B cell (primary cell): ENCODE measurements around the gene PRELID3B. TPM values are rescaled to one million over a fixed set of nuclear protein-coding genes. Genes with fewer than 3 reads are reported as not detected.

Experiments used
- ATAC-seq: fragments of 200-7000 bp; cut with Tn5 transposase; one replicate; pipeline ENCODE4 v1.10.0; 2021; ENCODE audit warnings: low read depth, mild to moderate bottlenecking, moderate number of reproducible peaks, moderate library complexity
- CTCF ChIA-PET: fragments of 350-600 bp; sonication (Branson Sonifier 250); formaldehyde crosslinking; loops from one replicate; lab custom pipeline; 2021; ENCODE audit warnings: antibody characterized with exemption, inconsistent platforms; lab: Charles Lee
- POLR2A ChIA-PET: fragments of 350-600 bp; sonication (Branson Sonifier 250); formaldehyde crosslinking; loops from one replicate; lab custom pipeline; 2021; ENCODE audit warnings: antibody characterized with exemption; lab: Charles Lee
- DNase-seq: peaks from one replicate; pipeline ENCODE4 v3.0.0; 2013
- H2AFZ ChIP-seq: 2 replicates; pipeline ENCODE4 v1.6.1; 2012; ENCODE audit warnings: mild to moderate bottlenecking, low read depth, low read length; ENCODE audit not compliant: insufficient read depth, poor library complexity, severe bottlenecking
- H3K27ac ChIP-seq, 2 donors: 1 replicate in 1 of 2; 2 replicates in 1 of 2; pipeline ENCODE4 v1.5.1; 2012 to 2013; ENCODE audit warnings: low read length in 2 of 2, mild to moderate bottlenecking in 2 of 2, moderate library complexity in 1 of 2
- H3K27me3 ChIP-seq, 4 experiments: fragments of 200-600 bp in 1 of 4; sonication (generic) in 1 of 4; replicated peaks in 1 of 4; 1 replicate in 2 of 4; 2 replicates in 2 of 4; pipeline versions ENCODE4 v1.6.1 to v1.7.0; 2013 to 2016; ENCODE audit warnings: low read length in 3 of 4, mild to moderate bottlenecking in 2 of 4, mixed read lengths in 1 of 4, moderate library complexity in 1 of 4; ENCODE audit not compliant: insufficient read depth in 4 of 4, control insufficient read depth in 3 of 4; ENCODE audit errors: control extremely low read depth in 1 of 4
- H3K36me3 ChIP-seq, 2 experiments: replicated peaks in 1 of 2; 1 replicate in 1 of 2; 2 replicates in 1 of 2; pipeline versions ENCODE4 v1.6.1 to v1.7.1; 2013; ENCODE audit warnings: low read length in 1 of 2; ENCODE audit not compliant: insufficient read depth in 2 of 2, control insufficient read depth in 1 of 2; ENCODE audit errors: control extremely low read depth in 1 of 2, extremely low read depth in 1 of 2
- H3K4me1 ChIP-seq, 2 donors: fragments of 200-600 bp in 1 of 2; sonication (generic) in 1 of 2; 1 replicate in 1 of 2; 2 replicates in 1 of 2; pipeline versions ENCODE4 v1.5.1 to v1.6.1; 2013 to 2017; ENCODE audit warnings: low read length in 2 of 2; ENCODE audit not compliant: control insufficient read depth in 2 of 2, insufficient read depth in 2 of 2
- H3K4me2 ChIP-seq: replicated peaks from 2 replicates; pipeline ENCODE3; 2012; ENCODE audit warnings: mild to moderate bottlenecking, low read depth, low read length; ENCODE audit not compliant: poor library complexity, severe bottlenecking
- H3K4me3 ChIP-seq, 5 experiments: fragments of 200-600 bp in 1 of 5; sonication (generic) in 1 of 5; 1 replicate in 3 of 5; 2 replicates in 2 of 5; pipeline versions ENCODE4 v1.5.1 to v1.7.0; 2011 to 2016; ENCODE audit warnings: low read length in 4 of 5, mild to moderate bottlenecking in 4 of 5, low read depth in 2 of 5, control low read depth in 1 of 5, moderate library complexity in 1 of 5; ENCODE audit not compliant: insufficient read depth in 1 of 5; ENCODE audit errors: control extremely low read depth in 1 of 5, extremely low read depth in 1 of 5
- H3K79me2 ChIP-seq: fragments of 200-600 bp; sonication (generic); one replicate; pipeline ENCODE4 v1.6.0; 2016; ENCODE audit warnings: low read length; ENCODE audit not compliant: control insufficient read depth, insufficient read depth
- H3K9ac ChIP-seq: fragments of 200-600 bp; sonication (generic); 2 replicates; pipeline ENCODE4 v1.6.1; 2017; ENCODE audit warnings: mild to moderate bottlenecking, low read length, moderate library complexity
- H3K9me3 ChIP-seq, 3 donors: one replicate each; pipeline versions ENCODE4 v1.6.1 to v1.7.1; 2013; ENCODE audit warnings: low read length in 2 of 3; ENCODE audit not compliant: control insufficient read depth in 2 of 3, insufficient read depth in 1 of 3; ENCODE audit errors: control extremely low read depth in 1 of 3
- H4K20me1 ChIP-seq: 2 replicates; pipeline ENCODE4 v1.6.0; 2012; ENCODE audit warnings: mild to moderate bottlenecking, low read length; ENCODE audit not compliant: insufficient read depth, control insufficient read depth, poor library complexity, severe bottlenecking
- H3K27ac Mint-ChIP-seq: one replicate; pipeline ENCODE4 v1.8.0; 2021; ENCODE audit warnings: mixed read lengths
- H3K27me3 Mint-ChIP-seq: one replicate; pipeline ENCODE4 v1.8.0; 2021; ENCODE audit warnings: mixed read lengths
- H3K4me1 Mint-ChIP-seq: one replicate; pipeline ENCODE4 v1.8.0; 2021; ENCODE audit warnings: mixed read lengths
- H3K4me3 Mint-ChIP-seq: one replicate; pipeline ENCODE4 v1.8.0; 2021; ENCODE audit warnings: mixed read lengths
- H3K9me3 Mint-ChIP-seq: one replicate; pipeline ENCODE4 v1.8.0; 2022; ENCODE audit warnings: mixed read lengths; ENCODE audit not compliant: insufficient read depth
- EZH2 ChIP-seq: IDR thresholded peaks from 2 replicates; pipeline ENCODE4 v1.6.1; 2012; ENCODE audit warnings: borderline replicate concordance, low read depth, mild to moderate bottlenecking, moderate library complexity, low read length; ENCODE audit not compliant: insufficient read depth, poor library complexity, severe bottlenecking
- WGBS: methylation state at CpG from one replicate; pipeline ENCODE4 v1.1.5; 2013; ENCODE audit warnings: missing lambda C conversion rate; ENCODE audit not compliant: insufficient coverage; 5-methylcytosine and 5-hydroxymethylcytosine counted together
- intact Hi-C: fragments of 100-400 bp; cut with micrococcal nuclease; formaldehyde crosslinking; loops from one replicate; pipeline ENCODE4 v1.10.0; 2022
- polyA plus RNA-seq: library from polyadenylated mRNA; depleted of rRNA; stranded (reverse); fragments of >200 nt; gene quantifications from 2 replicates; pipeline ENCODE4 v1.2.3, GENCODE V29; 2012
- total RNA-seq, 2 donors: library from RNA; stranded (reverse); fragments of 120-200 nt in 1 of 2; gene quantifications; 1 replicate in 1 of 2; 2 replicates in 1 of 2; pipeline versions ENCODE4 v1.2.3 to v1.2.4, GENCODE V29; 2013 to 2022
- TF ChIP-seq, protein P1 (sequence below): fragments of 200-600 bp; IDR thresholded peaks from one replicate; pipeline ENCODE4 v1.8.0; 2022; ENCODE audit warnings: antibody characterized with exemption, mild to moderate bottlenecking

The PRELID3B gene
- total and polyA plus RNA-seq, 2 donors (not counting 1 experiment from before 2014, with no cell fraction given) = 24.1 to 46.8 TPM

DNA sequence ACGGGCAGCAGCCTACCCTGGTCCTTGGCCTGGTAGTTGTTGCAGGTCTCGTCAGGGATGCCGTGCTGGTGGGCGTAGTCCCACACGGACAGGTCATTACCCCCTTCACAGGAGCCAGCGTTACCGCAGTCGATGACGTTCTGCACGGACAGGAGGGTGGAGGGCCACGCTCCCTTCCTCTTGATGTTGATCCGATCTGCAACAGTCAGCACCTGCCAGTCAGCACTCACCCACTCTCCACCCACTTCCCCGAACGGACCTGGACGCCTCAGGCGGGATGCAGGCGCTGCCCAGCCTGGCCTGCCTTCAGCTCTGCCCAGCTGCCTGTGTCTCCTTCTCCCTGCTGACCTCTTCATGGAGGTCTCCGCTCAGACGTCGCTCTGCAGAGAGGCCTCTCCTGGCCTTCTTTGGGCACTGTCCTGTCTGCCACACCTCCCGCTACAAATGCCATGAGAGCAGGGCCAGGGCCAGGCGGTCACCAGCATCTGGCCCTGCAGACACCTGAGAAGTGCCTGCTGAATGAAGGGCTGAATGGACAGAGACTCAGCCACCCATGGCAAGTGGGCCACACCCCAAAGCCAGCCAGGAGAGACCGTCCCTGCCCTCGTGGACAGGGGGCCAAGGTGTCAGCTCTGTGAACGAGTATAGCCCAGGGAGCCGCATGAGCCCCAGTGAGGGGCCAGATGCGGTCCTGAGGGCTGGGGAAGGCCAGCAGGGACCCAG lies 41.0 kb downstream of the PRELID3B start:
- Histone ChIP-seq H4K20me1 (peaks cover 75% of the 10 kb centered on the region), H3K9me3 (no peaks in the 10 kb centered on the region), H3K4me1 (peaks cover 34 to 51% of the 10 kb centered on the region in 2 donors), H2AFZ (no peak overlapping the region), H3K27ac (peak overlapping the region; percentile 97), H3K27me3 (no peaks in the 10 kb centered on the region), H3K9ac (no peak overlapping the region), H3K4me3 (no peak overlapping the region), H3K79me2 (peaks cover 84% of the 10 kb centered on the region), H3K36me3 (peaks cover 0 to 68% of the 10 kb centered on the region in 2 experiments), H3K4me2 (peak overlapping the region; percentile 86)
- intact Hi-C loops = loop anchor here (10.0 kb wide), 2 partner anchors 1317 to 1607 kb away; partner anchors contain the start of gene RBM38
- WGBS = 95% methylated on average over 23 of the region's 27 CpGs
- Mint-ChIP-seq H3K27ac (peak overlapping the region; percentile 74), H3K27me3 (no peaks in the 10 kb centered on the region), H3K9me3 (no peaks in the 10 kb centered on the region), H3K4me1 (peaks cover 53% of the 10 kb centered on the region), H3K4me3 (no peak overlapping the region)
- ChIA-PET CTCF (no interaction called here), POLR2A (interaction anchor here (0.6 to 1.3 kb wide), 2 partner anchors 9 to 10 kb away, joined by 3 to 5 read pairs; no protein-coding TSS in a partner anchor)
- TF ChIP-seq EZH2 = no peak
- TF ChIP-seq, protein P1, sequence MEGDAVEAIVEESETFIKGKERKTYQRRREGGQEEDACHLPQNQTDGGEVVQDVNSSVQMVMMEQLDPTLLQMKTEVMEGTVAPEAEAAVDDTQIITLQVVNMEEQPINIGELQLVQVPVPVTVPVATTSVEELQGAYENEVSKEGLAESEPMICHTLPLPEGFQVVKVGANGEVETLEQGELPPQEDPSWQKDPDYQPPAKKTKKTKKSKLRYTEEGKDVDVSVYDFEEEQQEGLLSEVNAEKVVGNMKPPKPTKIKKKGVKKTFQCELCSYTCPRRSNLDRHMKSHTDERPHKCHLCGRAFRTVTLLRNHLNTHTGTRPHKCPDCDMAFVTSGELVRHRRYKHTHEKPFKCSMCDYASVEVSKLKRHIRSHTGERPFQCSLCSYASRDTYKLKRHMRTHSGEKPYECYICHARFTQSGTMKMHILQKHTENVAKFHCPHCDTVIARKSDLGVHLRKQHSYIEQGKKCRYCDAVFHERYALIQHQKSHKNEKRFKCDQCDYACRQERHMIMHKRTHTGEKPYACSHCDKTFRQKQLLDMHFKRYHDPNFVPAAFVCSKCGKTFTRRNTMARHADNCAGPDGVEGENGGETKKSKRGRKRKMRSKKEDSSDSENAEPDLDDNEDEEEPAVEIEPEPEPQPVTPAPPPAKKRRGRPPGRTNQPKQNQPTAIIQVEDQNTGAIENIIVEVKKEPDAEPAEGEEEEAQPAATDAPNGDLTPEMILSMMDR = no peak
- DNase-seq (no peak), ATAC-seq (no peak)

DNA sequence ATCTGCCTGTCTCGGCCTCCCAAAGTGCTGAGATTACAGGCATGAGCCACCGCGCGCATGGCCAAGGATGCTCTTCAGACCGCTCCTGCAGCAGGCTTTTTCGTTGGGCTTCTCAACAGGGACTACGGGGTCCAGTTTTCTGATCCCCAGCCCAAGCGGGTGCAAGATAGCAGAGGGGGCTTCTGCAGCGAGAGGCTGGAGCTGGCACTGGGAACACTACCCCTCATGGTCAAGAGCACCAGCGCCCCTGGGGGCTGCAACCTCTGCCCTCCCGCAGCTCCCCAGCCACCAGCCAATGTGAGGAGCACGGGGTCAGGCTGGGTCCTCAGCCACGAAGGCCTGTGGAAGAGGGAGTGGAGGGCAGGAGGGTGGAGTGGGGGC lies 41.5 kb downstream of the PRELID3B start:
- no peak overlapping the region for H3K27ac ChIP-seq
- peaks cover 80% of the 10 kb centered on the region for H4K20me1 ChIP-seq
- H3K79me2 ChIP-seq = peaks cover 78% of the 10 kb centered on the region
- ATAC-seq (no peak), DNase-seq (no peak)
- no peak overlapping the region for H3K27ac Mint-ChIP-seq
- H3K9me3 Mint-ChIP-seq = no peaks in the 10 kb centered on the region
- no peaks in the 10 kb centered on the region for H3K27me3 Mint-ChIP-seq
- 87% methylated on average over 11 of the region's 13 CpGs for WGBS
- no peak overlapping the region for H2AFZ ChIP-seq
- POLR2A ChIA-PET = interaction anchor here (1.3 kb wide), 1 partner anchor 9 kb away, joined by 3 read pairs; no protein-coding TSS in a partner anchor
- H3K4me1 ChIP-seq = peaks cover 34 to 47% of the 10 kb centered on the region in 2 donors
- intact Hi-C loops = loop anchor here (10.0 kb wide), 2 partner anchors 1316 to 1606 kb away; partner anchors contain the start of gene RBM38
- TF ChIP-seq, protein P1 = no peak
- no peak for TF ChIP-seq EZH2
- H3K4me3 Mint-ChIP-seq = no peak overlapping the region
- peaks cover 0 to 74% of the 10 kb centered on the region in 2 experiments for H3K36me3 ChIP-seq
- H3K4me2 ChIP-seq = no peak overlapping the region
- CTCF ChIA-PET = no interaction called here
- H3K9me3 ChIP-seq = no peaks in the 10 kb centered on the region
- H3K27me3 ChIP-seq = no peaks in the 10 kb centered on the region
- H3K9ac ChIP-seq = no peak overlapping the region
- peaks cover 54% of the 10 kb centered on the region for H3K4me1 Mint-ChIP-seq
- no peak overlapping the region for H3K4me3 ChIP-seq
